MM.1S (cell line): ENCODE measurements around the gene SLC24A3.

Source experiments
- DNase-seq: peaks from one replicate; pipeline ENCODE4 v3.0.0-alpha.2; 2015
- H2AFZ ChIP-seq: fragments of 300-600 bp; sonication (generic); 2 replicates; pipeline ENCODE4 v1.6.0; 2016; ENCODE audit warnings: antibody characterized with exemption, low read length
- H3F3A ChIP-seq: fragments of 300-600 bp; sonication (generic); 2 replicates; pipeline ENCODE4 v1.6.1; 2016; ENCODE audit warnings: mild to moderate bottlenecking, antibody characterized with exemption, low read length, moderate library complexity, mixed read lengths; ENCODE audit not compliant: insufficient read depth
- H3K27ac ChIP-seq: fragments of 300-600 bp; sonication (generic); 2 replicates; pipeline ENCODE4 v1.5.1; 2016; ENCODE audit warnings: mild to moderate bottlenecking, low read length
- H3K27me3 ChIP-seq: fragments of 300-600 bp; sonication (generic); replicated peaks from 2 replicates; pipeline ENCODE4 v1.6.0; 2016; ENCODE audit warnings: low read length; ENCODE audit not compliant: insufficient read depth
- H3K36me3 ChIP-seq: fragments of 300-600 bp; sonication (generic); replicated peaks from 2 replicates; pipeline ENCODE4 v1.6.1; 2016; ENCODE audit warnings: mild to moderate bottlenecking, low read length, mixed read lengths; ENCODE audit not compliant: insufficient read depth
- H3K4me1 ChIP-seq: fragments of 300-600 bp; sonication (generic); 2 replicates; pipeline ENCODE4 v1.6.1; 2016; ENCODE audit warnings: low read length, mixed read lengths
- H3K4me2 ChIP-seq: fragments of 300-600 bp; sonication (generic); 2 replicates; pipeline ENCODE4 v1.6.0; 2016; ENCODE audit warnings: low read depth, low read length
- H3K4me3 ChIP-seq: fragments of 300-600 bp; sonication (generic); 2 replicates; pipeline ENCODE4 v1.5.1; 2016; ENCODE audit warnings: low read length, mixed read lengths
- H3K79me2 ChIP-seq: fragments of 300-600 bp; sonication (generic); 2 replicates; pipeline ENCODE4 v1.6.1; 2016; ENCODE audit warnings: mixed run types, low read length, mixed read lengths
- H3K9ac ChIP-seq: fragments of 300-600 bp; sonication (generic); 2 replicates; pipeline ENCODE4 v1.6.1; 2016; ENCODE audit warnings: low read length, mixed read lengths
- H3K9me2 ChIP-seq: fragments of 300-600 bp; sonication (generic); replicated peaks from 2 replicates; pipeline ENCODE4 v1.6.1; 2016; ENCODE audit warnings: mild to moderate bottlenecking, low read length, mixed read lengths; ENCODE audit not compliant: insufficient read depth
- H3K9me3 ChIP-seq: fragments of 300-600 bp; sonication (generic); replicated peaks from 2 replicates; pipeline ENCODE4 v1.6.1; 2016; ENCODE audit warnings: mild to moderate bottlenecking, low read length, mixed read lengths; ENCODE audit not compliant: insufficient read depth
- H4K20me1 ChIP-seq: fragments of 300-600 bp; sonication (generic); 2 replicates; pipeline ENCODE4 v1.6.1; 2016; ENCODE audit warnings: mild to moderate bottlenecking, low read length, moderate library complexity, mixed read lengths; ENCODE audit not compliant: insufficient read depth
- EZH2 ChIP-seq: fragments of 300-600 bp; sonication (generic); optimal IDR thresholded peaks from 2 replicates; pipeline ENCODE3; 2017; ENCODE audit warnings: low read depth, mild to moderate bottlenecking, antibody characterized with exemption, low read length, mixed read lengths
- EZH2phosphoT487 ChIP-seq: fragments of 300-600 bp; sonication (generic); IDR thresholded peaks from 2 replicates; pipeline ENCODE4 v1.6.1; 2018; ENCODE audit warnings: antibody characterized with exemption, low read length
- TF ChIP-seq, protein P1 (sequence below): fragments of 300-600 bp; sonication (generic); IDR thresholded peaks from 2 replicates; pipeline ENCODE4 v1.5.1; 2016; ENCODE audit warnings: antibody characterized with exemption, low read length, mixed read lengths

Gene SLC24A3

DNA sequence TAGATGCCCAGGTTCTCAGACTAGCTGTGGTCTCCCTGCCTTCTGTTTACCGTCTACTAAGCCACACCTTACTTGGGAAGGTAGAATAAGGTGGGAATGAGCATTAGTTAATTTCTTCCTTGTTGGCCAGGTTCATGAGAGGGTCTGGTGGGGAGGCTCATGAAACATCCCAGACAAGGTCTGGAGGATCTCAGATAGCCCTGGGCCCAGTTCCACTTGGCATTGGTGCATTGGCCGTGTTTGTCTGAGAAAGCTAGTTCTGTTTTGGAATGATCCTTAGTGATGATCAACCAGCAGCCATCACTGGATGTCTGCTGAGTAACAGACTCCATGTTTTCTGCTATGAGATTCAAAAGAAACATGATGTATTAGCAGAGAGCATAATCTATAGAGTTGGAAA, 155.1 kb downstream of the SLC24A3 start:
- H3K36me3 ChIP-seq, result no peaks in the 10 kb centered on the region
- no peaks in the 10 kb centered on the region for H3K9me3 ChIP-seq
- H3K4me2 ChIP-seq, result no peak overlapping the region
- no peak for DNase-seq
- H2AFZ ChIP-seq, result no peak overlapping the region
- no peaks in the 10 kb centered on the region for H4K20me1 ChIP-seq
- no peak overlapping the region for H3K9ac ChIP-seq
- H3K4me1 ChIP-seq, result no peaks in the 10 kb centered on the region
- H3K79me2 ChIP-seq, result no peaks in the 10 kb centered on the region
- no peaks in the 10 kb centered on the region for H3F3A ChIP-seq
- no peak overlapping the region for H3K4me3 ChIP-seq
- no peaks in the 10 kb centered on the region for H3K9me2 ChIP-seq
- no peak overlapping the region for H3K27ac ChIP-seq
- H3K27me3 ChIP-seq, result no peaks in the 10 kb centered on the region
- TF ChIP-seq, protein P1, sequence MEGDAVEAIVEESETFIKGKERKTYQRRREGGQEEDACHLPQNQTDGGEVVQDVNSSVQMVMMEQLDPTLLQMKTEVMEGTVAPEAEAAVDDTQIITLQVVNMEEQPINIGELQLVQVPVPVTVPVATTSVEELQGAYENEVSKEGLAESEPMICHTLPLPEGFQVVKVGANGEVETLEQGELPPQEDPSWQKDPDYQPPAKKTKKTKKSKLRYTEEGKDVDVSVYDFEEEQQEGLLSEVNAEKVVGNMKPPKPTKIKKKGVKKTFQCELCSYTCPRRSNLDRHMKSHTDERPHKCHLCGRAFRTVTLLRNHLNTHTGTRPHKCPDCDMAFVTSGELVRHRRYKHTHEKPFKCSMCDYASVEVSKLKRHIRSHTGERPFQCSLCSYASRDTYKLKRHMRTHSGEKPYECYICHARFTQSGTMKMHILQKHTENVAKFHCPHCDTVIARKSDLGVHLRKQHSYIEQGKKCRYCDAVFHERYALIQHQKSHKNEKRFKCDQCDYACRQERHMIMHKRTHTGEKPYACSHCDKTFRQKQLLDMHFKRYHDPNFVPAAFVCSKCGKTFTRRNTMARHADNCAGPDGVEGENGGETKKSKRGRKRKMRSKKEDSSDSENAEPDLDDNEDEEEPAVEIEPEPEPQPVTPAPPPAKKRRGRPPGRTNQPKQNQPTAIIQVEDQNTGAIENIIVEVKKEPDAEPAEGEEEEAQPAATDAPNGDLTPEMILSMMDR, result no peak
- TF ChIP-seq EZH2phosphoT487, result no peak
- TF ChIP-seq EZH2, result no peak

DNA sequence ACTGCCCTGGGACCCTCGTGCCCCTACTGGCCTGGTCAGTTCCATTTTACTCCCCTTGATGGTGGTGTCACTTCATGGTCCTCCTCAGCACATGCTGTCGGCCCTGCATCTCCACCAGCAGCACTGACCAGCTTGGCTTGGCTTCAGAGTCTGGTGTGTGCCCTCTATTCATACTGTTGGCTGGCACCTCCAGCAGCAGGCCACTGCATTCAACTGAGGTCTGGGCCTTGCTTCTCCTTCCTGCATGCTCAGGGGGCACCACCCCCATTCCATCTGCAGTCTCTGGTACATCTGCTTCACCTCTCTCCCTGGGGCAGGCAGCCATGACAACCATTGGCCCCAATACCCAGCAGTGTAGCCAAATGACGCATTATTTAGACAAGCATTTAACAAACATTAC, 155.9 kb downstream of the SLC24A3 start:
- no peaks in the 10 kb centered on the region for H3K79me2 ChIP-seq
- H3K4me2 ChIP-seq, result no peak overlapping the region
- H2AFZ ChIP-seq, result no peak overlapping the region
- H3F3A ChIP-seq, result no peaks in the 10 kb centered on the region
- H3K9me3 ChIP-seq, result no peaks in the 10 kb centered on the region
- no peak for TF ChIP-seq EZH2
- no peak for TF ChIP-seq EZH2phosphoT487
- TF ChIP-seq, protein P1, result no peak
- H3K4me1 ChIP-seq, result no peaks in the 10 kb centered on the region
- no peak for DNase-seq
- H3K36me3 ChIP-seq, result no peaks in the 10 kb centered on the region
- H3K27me3 ChIP-seq, result no peaks in the 10 kb centered on the region
- H3K9ac ChIP-seq, result no peak overlapping the region
- H3K4me3 ChIP-seq, result no peak overlapping the region
- no peak overlapping the region for H3K27ac ChIP-seq
- H3K9me2 ChIP-seq, result no peaks in the 10 kb centered on the region
- no peaks in the 10 kb centered on the region for H4K20me1 ChIP-seq

- Histone ChIP-seq H3K4me1 (no peaks in the 10 kb centered on the region), H3K27ac (no peak overlapping the region), H3K36me3 (no peaks in the 10 kb centered on the region), H2AFZ (no peak overlapping the region), H4K20me1 (no peaks in the 10 kb centered on the region), H3K9me2 (no peaks in the 10 kb centered on the region), H3K9me3 (no peaks in the 10 kb centered on the region), H3K4me3 (no peak overlapping the region), H3F3A (no peaks in the 10 kb centered on the region), H3K27me3 (no peaks in the 10 kb centered on the region), H3K4me2 (no peak overlapping the region), H3K79me2 (no peaks in the 10 kb centered on the region), H3K9ac (no peak overlapping the region)
- TF ChIP-seq EZH2phosphoT487 (no peak), EZH2 (no peak)
- TF ChIP-seq, protein P1, result no peak
- no peak for DNase-seq
These were observed 157.9 kb downstream of the SLC24A3 start for GRCh38 chr20:19370076-19371075.
